GM21528 (cell line): Measurements from ENCODE around the gene GATA5.

Source experiments
- ATAC-seq: cut with Tn5 transposase; IDR thresholded peaks from one replicate; pipeline ENCODE4 v1.9.1; 2021; ENCODE audit warnings: mild to moderate bottlenecking, moderate library complexity; ENCODE audit not compliant: unreplicated experiment, low FRiP score

Gene GATA5, protein sequence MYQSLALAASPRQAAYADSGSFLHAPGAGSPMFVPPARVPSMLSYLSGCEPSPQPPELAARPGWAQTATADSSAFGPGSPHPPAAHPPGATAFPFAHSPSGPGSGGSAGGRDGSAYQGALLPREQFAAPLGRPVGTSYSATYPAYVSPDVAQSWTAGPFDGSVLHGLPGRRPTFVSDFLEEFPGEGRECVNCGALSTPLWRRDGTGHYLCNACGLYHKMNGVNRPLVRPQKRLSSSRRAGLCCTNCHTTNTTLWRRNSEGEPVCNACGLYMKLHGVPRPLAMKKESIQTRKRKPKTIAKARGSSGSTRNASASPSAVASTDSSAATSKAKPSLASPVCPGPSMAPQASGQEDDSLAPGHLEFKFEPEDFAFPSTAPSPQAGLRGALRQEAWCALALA

DNA sequence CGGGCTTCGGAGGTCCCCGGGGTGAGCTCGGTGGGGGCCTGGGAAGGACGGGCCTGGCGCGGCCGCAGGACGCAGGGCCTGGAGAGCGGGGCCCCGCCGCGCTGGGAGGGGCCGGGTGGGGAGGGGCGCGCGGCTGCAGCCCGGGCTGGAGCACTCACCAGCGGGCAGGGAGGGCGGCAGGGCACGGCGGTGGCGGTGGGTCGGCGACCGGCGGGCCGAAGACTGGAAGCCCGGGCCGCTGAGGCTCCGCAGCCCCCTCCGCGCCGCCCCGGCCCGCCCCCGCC lies at the start of gene GATA5:
GATA5 (minus strand) TSS at position 224 of the 284 bp plus-strand sequence. CDS start 474 bp downstream, outside the sequence.
- ATAC-seq: no peak

DNA sequence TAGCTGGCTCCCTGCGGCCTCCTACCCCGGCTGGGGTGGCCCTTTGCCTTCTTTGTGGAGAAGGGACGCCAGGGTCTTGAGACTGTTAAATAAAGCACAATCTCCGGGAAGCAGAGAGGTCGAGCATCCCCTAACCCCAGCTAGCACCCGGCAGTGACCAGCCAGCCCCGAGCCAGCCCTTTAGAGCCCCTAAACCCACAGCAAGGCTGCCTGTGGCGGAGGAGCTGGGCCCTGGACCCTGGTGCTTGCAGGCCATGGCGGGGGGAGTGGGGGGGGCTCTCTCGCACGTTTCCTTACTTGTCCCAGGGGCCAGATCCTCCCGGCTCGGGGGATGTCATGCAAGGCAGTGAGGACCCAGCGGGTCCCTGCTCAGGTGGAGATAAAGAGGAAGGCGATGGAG lies 49.2 kb upstream of the GATA5 start:
- ATAC-seq: no peak

DNA sequence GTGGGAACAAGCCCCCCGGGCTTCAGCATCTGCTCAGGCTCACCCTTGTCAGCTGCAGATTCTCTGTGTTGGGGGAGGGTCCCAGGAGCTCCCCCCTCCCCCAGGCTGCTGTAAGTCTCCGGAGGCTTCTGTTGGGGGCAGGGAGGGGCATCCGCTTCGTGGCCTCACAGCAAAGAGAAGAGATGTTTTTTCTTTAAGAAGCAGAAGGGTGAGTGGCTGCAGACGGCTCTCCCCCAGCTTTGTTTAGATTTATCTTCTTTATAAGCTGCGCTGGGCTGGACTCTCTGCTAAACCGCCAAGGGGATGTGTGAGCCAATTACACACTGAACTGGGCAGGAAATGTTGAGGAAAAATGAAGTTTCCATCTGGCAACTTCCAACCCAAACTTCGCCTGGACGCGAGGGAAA lies 48.7 kb upstream of the GATA5 start:
- ATAC-seq: no peak

DNA sequence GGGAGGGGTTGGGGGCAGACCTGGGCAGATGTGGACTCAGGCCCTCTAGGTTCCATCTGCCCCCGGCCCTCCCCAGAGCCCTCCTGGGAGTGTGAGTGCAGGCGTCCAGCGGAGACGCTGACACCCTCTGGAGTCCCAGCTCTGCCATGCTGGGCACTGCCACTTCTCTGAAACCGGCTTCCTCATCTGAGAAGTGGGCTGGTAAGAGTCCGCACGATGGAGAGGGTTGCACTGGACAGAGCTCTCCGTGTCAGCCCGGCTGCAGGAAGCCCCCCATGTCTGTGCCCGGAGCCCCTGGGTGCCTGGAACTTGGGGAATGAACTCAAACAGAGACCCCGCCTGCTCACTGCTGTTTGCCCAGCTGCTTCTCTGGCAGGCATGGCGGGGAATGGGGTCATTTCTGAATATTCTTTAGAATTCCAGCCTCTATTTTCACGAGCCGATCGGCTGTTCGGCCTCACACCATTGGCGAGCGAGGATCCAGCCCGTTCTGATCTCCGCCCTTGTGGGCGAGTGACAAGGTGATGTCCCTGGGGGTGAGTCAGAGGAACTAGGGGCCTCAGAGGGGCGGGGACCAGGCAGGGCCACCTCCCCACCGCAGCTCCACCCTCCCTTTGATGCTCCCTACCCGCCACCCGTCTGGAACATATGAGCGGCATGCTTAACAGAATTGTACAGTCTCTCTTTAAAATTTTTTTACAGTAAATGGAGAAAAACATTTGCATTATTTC lies 47.8 kb upstream of the GATA5 start:
- ATAC-seq: no peak

DNA sequence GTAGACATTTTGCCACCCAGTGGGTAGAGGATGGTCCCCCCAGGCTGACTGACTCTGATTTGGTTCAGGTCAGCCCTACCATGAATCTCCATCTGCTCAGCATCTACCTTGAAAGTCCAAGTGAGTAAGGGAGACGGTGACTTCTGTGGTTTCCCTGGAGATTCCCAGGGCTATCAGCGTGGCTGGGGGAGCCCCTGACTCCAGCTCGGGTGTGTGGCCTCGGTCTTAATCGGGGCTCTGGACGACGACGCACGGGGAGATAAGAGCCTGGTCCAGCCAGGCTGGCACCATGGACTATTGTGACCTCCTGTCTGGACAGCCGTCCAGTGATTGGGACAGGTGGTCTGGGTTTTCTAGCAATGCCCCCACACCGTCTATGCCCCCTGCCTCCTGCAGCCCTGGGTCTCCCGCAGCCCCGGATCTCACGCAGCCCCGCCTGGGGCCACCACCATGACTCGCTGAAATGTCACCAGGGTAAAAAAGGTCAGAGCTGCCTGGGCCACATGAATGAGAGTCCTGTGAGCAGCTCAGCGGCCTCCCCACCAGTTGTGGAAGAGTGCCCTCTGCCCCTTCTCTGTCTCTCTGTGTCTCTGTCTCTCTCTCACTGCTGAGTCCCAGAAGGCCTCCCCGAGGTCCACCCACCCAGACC lies 47.1 kb upstream of the GATA5 start:
- no peak for ATAC-seq

DNA sequence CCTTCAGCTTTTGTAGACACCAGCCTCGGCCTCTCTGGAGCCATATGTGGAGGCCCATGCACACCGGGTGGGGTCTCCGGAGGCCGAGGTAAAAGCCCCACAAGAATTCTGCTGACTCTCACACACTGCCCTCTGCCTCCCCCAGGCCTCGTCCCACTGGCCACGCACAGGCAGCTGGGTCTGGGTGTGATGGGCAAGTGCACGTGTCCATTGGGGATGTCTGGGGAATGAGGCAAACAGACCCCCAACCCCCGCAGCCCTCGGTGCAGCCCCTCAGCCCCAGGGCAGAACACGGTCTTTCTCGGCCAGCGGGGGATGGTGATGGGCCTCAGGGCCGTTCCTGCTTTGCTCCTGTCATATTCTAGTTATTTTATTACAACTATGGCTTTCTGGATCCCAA lies 44.0 kb upstream of the GATA5 start:
- ATAC-seq: no peak

DNA sequence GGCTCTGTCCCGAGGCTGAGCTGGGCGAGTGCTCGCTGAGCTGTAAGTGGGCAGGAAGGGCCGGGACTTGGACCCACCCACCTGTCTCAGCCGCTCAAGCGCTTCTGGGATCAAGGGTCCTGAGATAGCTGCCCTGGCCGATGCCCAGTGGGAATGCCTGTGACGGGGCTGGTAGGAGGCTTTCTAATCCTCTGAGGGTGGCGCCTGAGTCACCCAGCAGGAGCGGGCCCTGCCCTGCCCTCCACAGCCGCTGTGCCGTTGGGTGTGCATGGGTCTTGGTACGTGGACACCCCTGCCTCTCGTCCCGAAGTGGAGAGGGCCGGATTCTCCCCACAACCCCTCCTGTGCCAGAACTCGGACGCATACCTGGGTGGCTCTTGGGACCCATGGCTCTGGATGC lies 43.1 kb upstream of the GATA5 start:
- no peak for ATAC-seq

DNA sequence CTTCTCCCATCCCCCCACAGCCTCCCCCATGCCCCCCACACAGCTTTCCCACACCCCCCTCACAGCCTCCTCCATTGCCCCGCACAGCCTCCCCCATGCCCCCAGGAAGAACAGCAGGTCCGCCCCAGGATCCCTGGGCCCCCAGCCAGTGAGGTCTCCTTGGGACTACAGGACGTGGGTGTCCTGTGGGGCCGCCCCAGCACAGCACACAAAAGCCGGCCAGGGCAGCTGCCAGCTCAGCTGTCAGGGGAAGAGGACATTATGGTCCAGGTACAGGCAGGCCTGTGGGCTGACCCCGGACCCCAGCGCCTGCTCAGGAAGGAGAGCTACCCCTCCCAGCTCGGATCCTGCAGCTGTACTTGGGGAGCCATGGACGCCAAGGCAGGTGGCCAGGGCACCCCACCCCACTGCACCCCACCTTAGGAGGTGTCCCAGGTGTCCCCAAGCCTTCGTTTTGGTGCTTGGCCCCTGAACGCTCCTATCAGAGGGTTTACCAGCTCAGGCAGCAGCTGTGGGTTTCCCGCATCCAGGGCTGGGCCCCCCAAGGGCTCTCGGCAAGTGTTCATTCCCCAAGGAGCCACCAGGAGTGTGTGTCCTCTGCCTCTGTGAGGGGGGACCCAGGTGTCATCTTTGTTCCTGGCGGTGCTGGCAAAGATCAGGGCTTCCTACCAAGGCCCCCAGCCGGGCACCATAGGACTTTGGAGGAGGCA lies 42.3 kb upstream of the GATA5 start:
- no peak for ATAC-seq

DNA sequence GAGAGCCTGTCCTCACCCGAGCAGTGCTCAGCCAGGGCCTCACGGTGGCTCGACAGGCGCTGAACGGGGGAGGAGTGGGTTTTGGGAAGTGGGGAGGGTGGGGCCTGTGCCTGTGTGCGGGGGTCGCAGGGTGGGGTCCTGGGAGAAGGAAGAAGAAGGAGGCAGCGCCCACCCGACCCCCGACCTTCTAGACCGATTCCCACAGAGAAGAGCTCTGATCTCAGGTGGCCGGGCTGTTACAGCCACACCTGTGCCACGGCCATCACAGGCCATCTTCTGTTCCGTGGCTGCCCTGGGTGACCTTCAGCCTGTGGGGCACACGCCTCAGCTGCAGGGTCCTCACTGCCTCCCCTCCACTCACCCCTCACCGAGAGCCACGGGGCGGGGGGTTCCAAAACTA lies 41.4 kb upstream of the GATA5 start:
- no peak for ATAC-seq

DNA sequence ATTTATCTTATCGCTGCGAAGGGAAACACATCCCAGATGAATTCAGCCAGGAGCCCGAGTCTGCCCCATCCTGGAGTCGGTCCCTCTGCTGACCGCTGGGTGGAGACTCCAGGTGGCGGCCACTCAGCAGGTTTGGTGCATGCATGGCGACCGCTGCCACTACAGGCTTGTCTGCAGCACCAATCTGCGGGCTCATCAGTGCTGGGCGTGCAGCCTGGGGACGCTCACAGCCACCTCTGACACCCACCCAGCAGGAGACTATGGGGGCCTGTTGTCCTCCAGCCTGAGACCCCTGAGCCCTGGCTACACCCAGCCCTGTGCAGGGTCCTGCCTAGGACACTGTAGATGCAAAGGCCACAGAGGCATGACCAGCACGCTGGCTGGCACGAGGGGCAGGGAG lies 40.5 kb upstream of the GATA5 start:
- ATAC-seq: no peak

DNA sequence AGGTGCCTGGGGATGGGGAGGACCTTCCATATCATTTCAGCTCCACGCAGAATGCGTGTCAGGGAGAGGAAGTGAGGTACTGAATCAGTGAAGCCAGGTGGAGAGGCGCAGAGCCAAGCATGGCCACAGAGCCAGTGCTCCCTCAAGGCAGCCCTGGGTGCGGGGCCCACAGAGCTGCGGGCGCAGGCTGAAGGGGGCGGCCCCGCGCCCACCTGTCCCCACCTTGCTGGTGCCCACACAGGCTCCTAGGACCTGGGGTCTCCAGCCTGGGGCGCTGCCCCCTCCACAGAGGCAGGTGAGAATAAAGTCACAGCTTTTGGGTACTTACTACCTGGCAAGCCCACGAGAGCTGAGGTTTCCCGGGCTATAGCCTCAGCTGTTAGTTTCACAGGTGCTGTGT lies 40.0 kb upstream of the GATA5 start:
- ATAC-seq: no peak

DNA sequence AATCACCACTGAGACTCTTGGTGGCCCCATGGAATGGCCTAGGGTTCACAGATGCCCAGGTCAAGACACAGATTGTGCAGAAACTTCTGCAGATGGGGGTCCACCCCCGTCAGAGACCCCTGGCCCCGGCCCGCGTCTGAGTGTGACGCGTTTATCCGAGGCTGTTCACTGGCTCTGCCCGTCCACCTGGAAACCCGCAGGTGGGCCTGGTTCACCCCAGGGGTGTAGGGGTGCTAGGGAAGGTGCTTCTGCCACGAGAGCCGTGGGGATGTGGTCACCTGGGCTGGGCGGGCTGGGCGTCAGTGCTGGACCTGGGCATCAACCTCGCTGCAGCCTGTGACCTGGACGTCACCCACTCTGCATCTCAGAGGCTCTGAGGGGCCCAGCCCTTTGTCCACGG lies 39.5 kb upstream of the GATA5 start:
- ATAC-seq: no peak

DNA sequence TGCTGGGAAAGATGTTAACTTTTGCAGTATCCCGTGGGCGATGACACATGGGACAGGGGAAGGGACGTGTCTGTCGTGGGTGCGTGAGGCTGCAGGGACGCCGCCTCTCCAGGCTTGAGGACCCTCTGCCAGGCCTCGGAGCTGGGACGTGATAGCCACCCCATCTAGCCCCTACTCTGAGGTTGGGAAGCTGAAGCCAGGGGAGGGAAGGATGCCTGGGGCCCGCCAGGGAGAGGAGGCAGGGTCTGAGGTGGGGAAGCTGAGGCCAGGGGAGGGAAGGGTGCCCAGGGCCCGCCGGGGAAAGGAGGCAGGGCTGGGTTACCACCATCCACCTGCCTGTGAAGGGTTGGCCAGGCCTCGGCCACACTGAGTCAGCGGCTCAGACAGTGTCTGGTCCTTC lies 38.2 kb upstream of the GATA5 start:
- ATAC-seq: no peak

DNA sequence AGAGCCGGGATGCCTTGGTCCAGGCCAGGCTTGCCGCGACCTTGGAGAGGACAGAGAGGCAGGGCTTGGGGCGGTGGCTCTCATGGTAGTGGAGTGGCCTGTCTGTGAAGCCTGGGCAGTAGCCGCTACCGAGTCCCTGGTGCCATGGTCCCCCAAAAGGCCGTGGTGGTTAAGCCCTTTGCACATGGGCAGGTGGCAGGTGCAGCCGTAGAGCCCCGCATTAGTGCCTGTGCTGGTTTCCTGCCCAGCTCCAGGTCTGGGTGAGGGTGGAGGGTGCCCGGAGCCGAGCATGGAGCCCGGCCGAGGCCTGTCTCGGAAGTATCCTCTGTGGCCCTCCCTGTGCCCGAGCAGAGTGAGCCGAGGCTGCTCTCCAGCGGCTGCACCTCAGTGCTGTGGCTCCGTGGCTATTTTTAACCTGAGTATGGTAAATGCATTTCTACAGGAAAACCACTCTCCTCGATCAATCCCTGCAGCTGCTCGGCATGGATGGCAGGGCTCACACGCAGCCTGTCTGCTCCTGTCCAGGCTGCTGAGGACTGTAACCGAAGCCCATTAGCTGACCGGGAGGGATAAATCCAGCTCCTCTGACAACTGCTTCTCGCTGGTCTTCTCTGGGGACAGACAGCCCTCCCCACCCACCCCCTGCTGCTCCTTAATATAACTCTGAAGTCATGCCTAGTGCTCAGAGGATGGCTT lies 36.3 kb upstream of the GATA5 start:
- no peak for ATAC-seq

DNA sequence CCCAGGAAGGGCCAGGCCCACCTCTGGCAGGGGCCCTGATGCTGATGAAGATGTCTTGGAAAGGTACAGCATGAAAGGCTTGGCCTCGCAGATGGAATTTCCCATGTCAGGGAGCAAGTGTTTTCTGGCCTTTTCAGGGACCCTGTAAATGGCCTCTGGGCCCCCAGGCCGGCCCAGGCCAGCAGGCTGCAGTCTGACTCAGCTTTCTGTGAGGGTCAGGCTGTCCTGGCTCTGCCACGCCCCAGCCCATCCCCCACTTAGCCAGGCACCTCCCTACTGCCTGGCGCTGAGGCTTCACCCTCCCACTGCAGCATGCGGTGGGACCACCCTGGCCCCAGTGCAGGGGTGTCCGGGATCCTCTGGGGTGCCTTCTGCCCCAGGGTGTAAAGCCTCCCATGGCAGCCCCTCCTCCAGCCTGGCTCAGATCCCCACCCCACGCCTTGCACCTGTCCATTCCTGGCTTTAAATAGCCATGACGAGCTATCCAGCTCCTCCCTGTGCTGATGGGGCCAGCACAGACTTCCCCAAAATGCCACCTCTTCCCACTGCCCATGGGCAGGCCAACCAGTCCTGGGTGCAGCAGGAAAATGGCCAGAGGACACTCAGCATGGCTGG lies 35.6 kb upstream of the GATA5 start:
- no peak for ATAC-seq

DNA sequence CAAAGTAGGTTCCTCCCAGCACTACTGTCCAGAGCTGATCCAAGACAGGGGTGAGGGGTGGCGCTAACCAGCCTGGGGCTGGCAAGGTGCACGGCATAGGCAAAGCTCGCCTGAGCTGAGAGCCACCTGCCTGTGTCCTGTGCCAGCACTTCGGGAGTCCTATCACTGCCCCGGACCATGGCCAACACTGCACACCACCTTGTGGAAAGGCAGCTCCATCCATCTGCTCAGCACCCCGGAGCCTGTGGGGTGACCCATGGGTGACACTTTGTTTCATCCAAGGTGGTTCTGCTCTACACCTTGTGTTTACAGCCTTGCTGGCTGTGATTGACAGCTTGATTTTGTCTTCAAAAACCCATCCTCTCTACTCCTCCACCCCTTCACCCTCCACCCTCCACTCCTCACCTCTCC lies 32.9 kb upstream of the GATA5 start:
- no peak for ATAC-seq

DNA sequence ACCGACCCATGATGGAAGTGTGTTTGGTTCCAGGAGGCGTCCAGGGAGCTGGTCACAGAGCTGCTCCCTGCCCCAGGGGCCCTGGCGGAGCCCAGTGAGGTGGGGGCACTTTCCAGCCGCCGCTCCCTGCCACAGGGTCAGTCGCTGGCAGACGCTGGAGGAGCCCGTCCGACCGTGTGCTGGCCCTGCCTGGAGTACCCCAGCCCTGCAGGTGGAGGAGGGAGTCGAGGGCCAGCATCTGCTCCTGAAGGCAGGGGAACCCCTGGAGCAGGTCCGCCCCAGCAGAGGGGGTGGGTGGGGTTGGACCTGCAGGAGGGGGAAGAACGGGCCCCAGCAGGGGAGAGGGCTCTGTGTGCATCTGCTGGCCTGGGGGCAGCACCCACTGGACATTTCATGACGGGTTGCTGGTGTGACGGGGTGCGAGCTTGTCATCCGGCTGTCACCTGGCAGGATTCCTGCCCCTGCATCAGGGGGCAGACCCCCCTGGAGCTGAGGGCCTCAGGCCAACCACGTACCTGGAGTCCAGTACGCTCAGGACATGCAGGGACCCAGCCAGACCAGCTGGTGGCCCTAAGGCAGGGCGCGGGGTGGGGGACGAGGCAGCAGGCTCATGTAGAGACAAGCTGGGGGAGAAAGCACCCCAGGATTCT lies 32.3 kb upstream of the GATA5 start:
- no peak for ATAC-seq

DNA sequence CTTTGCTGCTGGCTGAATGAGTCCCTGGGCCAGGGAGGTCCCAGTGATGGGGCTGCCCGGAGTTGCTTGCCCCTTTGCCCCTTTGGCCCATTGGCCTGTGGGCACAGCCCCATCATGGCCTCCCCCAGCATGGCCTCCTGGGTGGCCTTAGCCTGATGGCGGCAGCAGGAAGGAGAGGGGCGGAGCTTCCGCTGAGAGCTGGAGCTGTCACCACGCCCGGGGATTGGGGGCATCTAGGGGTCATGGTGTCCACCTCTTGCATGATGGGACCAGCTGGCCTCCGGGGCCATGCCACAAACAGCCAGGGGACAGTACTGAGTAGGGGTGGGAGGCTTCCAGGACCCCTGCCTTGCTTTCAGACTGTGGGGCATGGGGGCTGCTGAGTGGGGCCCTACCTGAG lies 31.5 kb upstream of the GATA5 start:
- no peak for ATAC-seq

DNA sequence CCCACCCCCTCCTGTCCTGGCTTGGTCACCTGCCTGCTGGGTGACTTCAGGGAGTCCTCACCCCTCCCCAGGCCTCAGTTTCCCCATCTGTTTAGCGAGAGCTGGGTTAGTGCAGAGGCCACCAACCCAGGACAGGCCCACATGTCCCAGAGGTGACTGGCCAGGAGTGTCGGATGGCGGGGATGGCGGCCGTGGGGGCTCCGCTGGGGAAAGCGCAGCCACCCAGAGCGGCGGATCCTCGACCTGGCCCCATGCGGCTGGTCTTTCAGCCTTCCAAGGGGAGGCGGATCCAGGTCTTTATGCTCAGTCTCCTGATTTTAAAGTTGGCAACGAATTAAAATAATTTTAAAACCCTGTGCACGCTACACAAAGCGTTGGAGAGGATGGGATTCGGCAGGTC lies 31.0 kb upstream of the GATA5 start:
- no peak for ATAC-seq

DNA sequence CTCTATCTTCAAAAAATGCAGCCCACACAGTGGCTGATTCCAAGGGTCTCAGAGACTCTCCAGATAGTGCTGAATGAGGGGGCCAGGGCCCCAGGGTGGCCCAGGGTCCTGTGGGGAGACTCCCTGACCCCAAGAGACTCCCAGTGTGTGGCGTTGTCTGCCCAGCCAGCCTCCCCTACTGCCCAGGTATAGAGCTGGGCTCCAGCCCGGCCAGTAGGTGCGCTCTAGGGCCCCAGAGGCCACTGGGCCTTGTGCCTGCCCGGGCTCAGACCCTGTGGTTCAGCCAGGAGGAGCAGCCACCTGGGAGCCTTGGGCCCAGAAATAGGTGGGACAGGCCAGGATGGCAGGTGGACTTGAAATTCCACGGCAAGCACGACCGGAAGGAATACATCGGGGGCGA lies 30.3 kb upstream of the GATA5 start:
- ATAC-seq: no peak
